H1 (cell line): ENCODE results near the gene RELT. TPM values are rescaled to one million over a fixed set of nuclear protein-coding genes. Genes with fewer than 3 reads are reported as not detected.

Experiments used
- CTCF ChIA-PET: fragments of 300-600 bp; sonication (Branson Sonifier 250); formaldehyde crosslinking; loops from one replicate; lab custom pipeline; 2021; ENCODE audit not compliant: partially characterized antibody; lab: Charles Lee
- POLR2A ChIA-PET: fragments of 300-600 bp; sonication (Branson Sonifier 250); formaldehyde crosslinking; loops from one replicate; lab custom pipeline; 2021; ENCODE audit warnings: inconsistent platforms; ENCODE audit not compliant: partially characterized antibody; lab: Charles Lee
- DNase-seq, 2 experiments: peaks; one replicate each; pipeline versions ENCODE4 v3.0.0 to v3.0.0-alpha.2; 2010 to 2022; ENCODE audit warnings: low spot score in 2 of 2, low read depth in 1 of 2, mixed read lengths in 1 of 2
- FAIRE-seq: peaks from 2 replicates; lab custom pipeline; 2011; peaks lifted over from hg19 to GRCh38; lab: Jason Lieb, UNC
- H2AFZ ChIP-seq: 2 replicates; pipeline ENCODE4 v1.8.1; 2012; ENCODE audit warnings: low read length, inconsistent platforms
- H2AK5ac ChIP-seq: 2 replicates; pipeline ENCODE4 v1.6.1; 2013; ENCODE audit warnings: low read depth, low read length
- H2BK120ac ChIP-seq: replicated peaks from 2 replicates; pipeline ENCODE3; 2013; ENCODE audit warnings: low read depth, low read length, inconsistent platforms
- H2BK12ac ChIP-seq: 2 replicates; pipeline ENCODE4 v1.6.1; 2013; ENCODE audit warnings: low read depth, low read length
- H2BK15ac ChIP-seq: 2 replicates; pipeline ENCODE4 v1.6.1; 2013; ENCODE audit warnings: low read length
- H2BK20ac ChIP-seq: 2 replicates; pipeline ENCODE4 v1.6.1; 2013; ENCODE audit warnings: low read length
- H2BK5ac ChIP-seq: 2 replicates; pipeline ENCODE4 v1.6.1; 2013; ENCODE audit warnings: low read depth, low read length
- H3K14ac ChIP-seq: 2 replicates; pipeline ENCODE4 v1.6.1; 2013; ENCODE audit warnings: inconsistent platforms; ENCODE audit not compliant: insufficient read length
- H3K18ac ChIP-seq: 2 replicates; pipeline ENCODE4 v1.6.1; 2013; ENCODE audit warnings: low read length; ENCODE audit errors: extremely low read depth
- H3K23ac ChIP-seq: 2 replicates; pipeline ENCODE4 v1.6.1; 2013; ENCODE audit warnings: inconsistent platforms; ENCODE audit not compliant: insufficient read length
- H3K23me2 ChIP-seq: 2 replicates; pipeline ENCODE4 v1.6.1; 2013; ENCODE audit warnings: low read depth, low read length
- H3K27ac ChIP-seq: 2 replicates; pipeline ENCODE4 v1.6.1; 2011; ENCODE audit warnings: low read depth, low read length, inconsistent platforms
- H3K27me3 ChIP-seq, 4 experiments: replicated peaks in 1 of 4; 1 replicate in 1 of 4; 2 replicates in 3 of 4; pipeline versions ENCODE4 v1.6.1 to v1.8.1; 2011 to 2013; ENCODE audit warnings: low read length in 3 of 4, mild to moderate bottlenecking in 3 of 4, inconsistent platforms in 2 of 4, mixed read lengths in 2 of 4, moderate library complexity in 1 of 4; ENCODE audit not compliant: control insufficient read depth in 3 of 4, insufficient read depth in 3 of 4; ENCODE audit errors: extremely low read depth in 1 of 4
- H3K36me3 ChIP-seq, 4 experiments: 2 replicates each; pipeline versions ENCODE4 v1.6.1 to v1.8.1; 2011 to 2013; ENCODE audit warnings: mild to moderate bottlenecking in 4 of 4, low read length in 3 of 4, moderate library complexity in 2 of 4, control low read depth in 1 of 4, inconsistent platforms in 1 of 4; ENCODE audit not compliant: insufficient read depth in 4 of 4, control insufficient read depth in 2 of 4
- H3K4ac ChIP-seq: replicated peaks from 2 replicates; pipeline ENCODE3; 2013; ENCODE audit warnings: low read length, low read depth, mixed read lengths, inconsistent platforms; ENCODE audit not compliant: insufficient read length
- H3K4me1 ChIP-seq, 4 experiments: replicated peaks in 1 of 4; 1 replicate in 1 of 4; 2 replicates in 3 of 4; pipeline versions ENCODE4 v1.6.1 to v1.8.1; 2011 to 2013; ENCODE audit warnings: low read length in 3 of 4, inconsistent platforms in 2 of 4, mixed read lengths in 1 of 4; ENCODE audit not compliant: insufficient read depth in 4 of 4, control insufficient read depth in 3 of 4
- H3K4me2 ChIP-seq, 2 experiments: 2 replicates each; pipeline versions ENCODE4 v1.6.1 to v1.8.1; 2011 to 2013; ENCODE audit warnings: low read depth in 2 of 2, low read length in 2 of 2, control low read depth in 1 of 2, inconsistent platforms in 1 of 2, mild to moderate bottlenecking in 1 of 2; ENCODE audit not compliant: insufficient read depth in 1 of 2
- H3K4me3 ChIP-seq, 4 experiments: fragments of 200-600, 300-600 bp in 1 of 4; sonication (generic), shearing (Covaris generic), sonication (Bioruptor Twin) in 1 of 4; 2 replicates each; pipeline versions ENCODE4 v1.5.1 to v1.8.1; 2011 to 2016; ENCODE audit warnings: low read length in 4 of 4, low read depth in 3 of 4, control low read depth in 2 of 4, inconsistent platforms in 2 of 4, mild to moderate bottlenecking in 2 of 4, mixed read lengths in 1 of 4, moderate library complexity in 1 of 4; ENCODE audit not compliant: insufficient read depth in 2 of 4; ENCODE audit errors: extremely low read depth in 1 of 4
- H3K56ac ChIP-seq: replicated peaks from 2 replicates; pipeline ENCODE3; 2013; ENCODE audit warnings: low read depth, mild to moderate bottlenecking, mixed read lengths, low read length, inconsistent platforms; ENCODE audit not compliant: insufficient read length
- H3K79me1 ChIP-seq: 2 replicates; pipeline ENCODE4 v1.6.1; 2013; ENCODE audit warnings: low read depth, low read length, control low read depth
- H3K79me2 ChIP-seq, 2 experiments: 2 replicates each; pipeline versions ENCODE4 v1.6.1 to v1.8.1; 2012 to 2013; ENCODE audit warnings: low read length in 2 of 2, mild to moderate bottlenecking in 2 of 2, inconsistent platforms in 1 of 2; ENCODE audit not compliant: insufficient read depth in 2 of 2, control insufficient read depth in 1 of 2
- H3K9ac ChIP-seq, 4 experiments: replicated peaks in 1 of 4; 1 replicate in 1 of 4; 2 replicates in 3 of 4; pipeline versions ENCODE4 v1.6.1 to v1.8.1; 2011 to 2013; ENCODE audit warnings: low read depth in 3 of 4, low read length in 3 of 4, control low read depth in 2 of 4, mild to moderate bottlenecking in 2 of 4, moderate library complexity in 2 of 4, inconsistent platforms in 1 of 4; ENCODE audit errors: extremely low read depth in 1 of 4
- H3K9me3 ChIP-seq, 2 experiments: 2 replicates each; pipeline versions ENCODE4 v1.6.1 to v1.8.1; 2012 to 2013; ENCODE audit warnings: mild to moderate bottlenecking in 2 of 2, moderate library complexity in 2 of 2, control low read depth in 1 of 2, inconsistent platforms in 1 of 2, low read depth in 1 of 2, low read length in 1 of 2, mixed read lengths in 1 of 2; ENCODE audit not compliant: insufficient read depth in 2 of 2
- H4K20me1 ChIP-seq, 2 experiments: replicated peaks in 1 of 2; 2 replicates each; pipeline versions ENCODE3 to v1.8.1; 2011 to 2013; ENCODE audit warnings: inconsistent platforms in 2 of 2, low read length in 2 of 2, mild to moderate bottlenecking in 1 of 2; ENCODE audit not compliant: insufficient read depth in 2 of 2, control insufficient read depth in 1 of 2
- H4K5ac ChIP-seq: 2 replicates; pipeline ENCODE4 v1.6.1; 2013; ENCODE audit warnings: low read length, low read depth, mixed read lengths, inconsistent platforms; ENCODE audit not compliant: insufficient read length
- H4K8ac ChIP-seq: 2 replicates; pipeline ENCODE4 v1.8.0; 2013; ENCODE audit warnings: mild to moderate bottlenecking, moderate library complexity, low read length, inconsistent platforms; ENCODE audit not compliant: insufficient read depth; ENCODE audit errors: extremely low read depth
- H4K91ac ChIP-seq: replicated peaks from 2 replicates; pipeline ENCODE3; 2013; ENCODE audit warnings: low read length, mixed read lengths, inconsistent platforms; ENCODE audit not compliant: insufficient read length
- EZH2 ChIP-seq: fragments of 200-600 bp; sonication (generic); IDR thresholded peaks from 2 replicates; pipeline ENCODE4 v1.7.1; 2012; ENCODE audit warnings: low read depth, mild to moderate bottlenecking, moderate library complexity, low read length, inconsistent platforms; ENCODE audit not compliant: severe bottlenecking
- POLR2AphosphoS5 ChIP-seq: IDR thresholded peaks from 2 replicates; pipeline ENCODE4 v1.6.1; 2011; ENCODE audit warnings: low read depth, low read length
- RAD21 ChIP-seq, 2 experiments: IDR thresholded peaks in 1 of 2; conservative IDR thresholded peaks in 1 of 2; 2 replicates each; pipeline ENCODE4 v1.6.1; 2011; ENCODE audit warnings: low read depth in 2 of 2, low read length in 2 of 2, improper control_type of control experiment in 1 of 2, inconsistent platforms in 1 of 2, mild to moderate bottlenecking in 1 of 2, moderate library complexity in 1 of 2
- RXRA ChIP-seq: IDR thresholded peaks from 2 replicates; pipeline ENCODE4 v1.6.1; 2011; ENCODE audit warnings: low read depth, mild to moderate bottlenecking, low read length, moderate library complexity; ENCODE audit not compliant: insufficient read depth
- TAF1 ChIP-seq: IDR thresholded peaks from 2 replicates; pipeline ENCODE4 v1.6.1; 2011; ENCODE audit warnings: mild to moderate bottlenecking, low read depth, low read length
- TEAD4 ChIP-seq: IDR thresholded peaks from 2 replicates; pipeline ENCODE4 v1.6.1; 2012; ENCODE audit warnings: low read depth, low read length, inconsistent platforms, mixed read lengths
- WGBS, 2 experiments: shearing (Covaris generic) in 1 of 2; methylation state at CpG; one replicate each; pipeline versions ENCODE4 v1.1.6 to v1.1.7; 2013 to 2015; ENCODE audit warnings: low lambda C conversion rate in 2 of 2, mixed read lengths in 2 of 2, inconsistent platforms in 1 of 2, low coverage in 1 of 2, missing lambda C conversion rate in 1 of 2; ENCODE audit not compliant: insufficient replicate concordance in 2 of 2, insufficient coverage in 1 of 2, insufficient read length in 1 of 2; ENCODE audit errors: extremely low coverage in 1 of 2, missing lambda C conversion rate in 1 of 2; 5-methylcytosine and 5-hydroxymethylcytosine counted together
- polyA plus RNA-seq, 7 experiments: library from polyadenylated mRNA; depleted of rRNA in 3 of 7; stranded (reverse) in 5 of 7; unstranded in 2 of 7; fragments of >200 nt in 5 of 7; fragments of 200-250 nt in 2 of 7; gene quantifications; 1 replicate in 5 of 7; 2 replicates in 1 of 7; 4 replicates in 1 of 7; pipeline versions ENCODE4 v1.2.1 to v1.2.3, GENCODE V29; 2011 to 2013; ENCODE audit warnings: missing spikeins in 2 of 7, mixed read lengths in 2 of 7
- total RNA-seq: library from RNA; stranded (reverse); fragmentation: NEBNext Ultra II Directional; extraction: Animal tissue kit (Norgen Biotek cat#: 25700); gene quantifications from 2 replicates; pipeline ENCODE4 v1.2.1, GENCODE V29; 2021
- TF ChIP-seq, protein P1 (sequence below): IDR thresholded peaks from 2 replicates; pipeline ENCODE4 v1.6.1; 2012; ENCODE audit warnings: inconsistent platforms
- TF ChIP-seq, protein P2 (sequence below), 3 experiments: IDR thresholded peaks; 1 replicate in 2 of 3; 2 replicates in 1 of 3; pipeline versions ENCODE4 v1.5.1 to v1.6.1; 2011; ENCODE audit warnings: low read length in 3 of 3, mild to moderate bottlenecking in 3 of 3, inconsistent platforms in 2 of 3, low read depth in 1 of 3, moderate library complexity in 1 of 3; ENCODE audit not compliant: insufficient read depth in 1 of 3; ENCODE audit errors: control extremely low read depth in 1 of 3

Gene RELT
- total and polyA plus RNA-seq, 2 of the 8 experiments (the other 6 are each of a cell fraction or from before 2014, with no cell fraction given): 3.4 to 5.7 TPM

DNA sequence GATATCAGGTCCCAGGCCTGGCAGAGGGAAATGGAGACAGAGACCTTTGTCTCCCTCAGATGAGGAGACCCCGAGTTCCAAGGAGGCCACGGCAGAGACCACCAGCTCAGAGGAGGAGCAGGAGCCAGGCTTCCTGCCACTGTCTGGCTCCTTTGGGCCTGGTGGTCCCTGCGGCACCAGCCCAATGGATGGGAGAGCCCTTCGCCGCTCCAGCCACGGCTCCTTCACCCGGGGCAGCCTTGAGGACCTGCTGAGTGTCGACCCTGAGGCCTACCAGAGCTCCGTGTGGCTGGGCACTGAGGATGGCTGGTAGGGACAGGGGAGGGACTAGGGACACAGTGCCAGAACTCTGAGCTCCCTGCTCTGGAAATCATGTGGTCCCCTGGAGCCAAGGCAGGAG lies 13.1 kb upstream of the RELT start:
- Histone ChIP-seq H3K9ac (no peak overlapping the region), H3K79me2 (no peaks in the 10 kb centered on the region), H3K18ac (no peak overlapping the region)

More for the DNA sequence above, 13.1 kb upstream of the RELT start:
- no peak overlapping the region for H4K5ac ChIP-seq
- no peak overlapping the region for H3K23ac ChIP-seq
- peaks cover 3% of the 10 kb centered on the region; the same call in 1 of the 2 replicates for H3K23me2 ChIP-seq
- no peak overlapping the region for H3K4me3 ChIP-seq
- no peak overlapping the region for H3K27ac ChIP-seq
- H3K27me3 ChIP-seq: peaks cover 0 to 4% (median 2%) of the 10 kb centered on the region in 4 experiments; a peak in 4 of 7 replicates
- H3K4ac ChIP-seq: no peak overlapping the region
- POLR2A ChIA-PET: interaction anchor here (0.5 to 1.3 kb wide), 2 partner anchors 9 to 506 kb away, joined by 3 to 8 read pairs; no protein-coding TSS in a partner anchor
- no peak for FAIRE-seq
- CTCF ChIA-PET: interaction anchor here (1.0 to 59.1 kb wide), 7 partner anchors 12 to 296 kb away, joined by 3 to 1456 read pairs (median 4); partner anchors contain the start of genes ARHGEF17 and RELT
- H4K20me1 ChIP-seq: peaks cover 5% of the 10 kb centered on the region in 2 experiments
- no peak overlapping the region for H2BK5ac ChIP-seq
- TF ChIP-seq TAF1: no peak
- TF ChIP-seq POLR2AphosphoS5: no peak
- TF ChIP-seq RAD21 (IDR thresholded peaks at IDR 0.05 in 1 of 2, conservative IDR thresholded peaks at IDR 0.05 in 1 of 2; ENCODE audit: low read depth in 2 of 2, low read length in 2 of 2): no peak
- no peak for TF ChIP-seq RXRA
- no peak for TF ChIP-seq TEAD4
- TF ChIP-seq, protein P1, sequence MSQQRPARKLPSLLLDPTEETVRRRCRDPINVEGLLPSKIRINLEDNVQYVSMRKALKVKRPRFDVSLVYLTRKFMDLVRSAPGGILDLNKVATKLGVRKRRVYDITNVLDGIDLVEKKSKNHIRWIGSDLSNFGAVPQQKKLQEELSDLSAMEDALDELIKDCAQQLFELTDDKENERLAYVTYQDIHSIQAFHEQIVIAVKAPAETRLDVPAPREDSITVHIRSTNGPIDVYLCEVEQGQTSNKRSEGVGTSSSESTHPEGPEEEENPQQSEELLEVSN: no peak
- TF ChIP-seq, protein P2, sequence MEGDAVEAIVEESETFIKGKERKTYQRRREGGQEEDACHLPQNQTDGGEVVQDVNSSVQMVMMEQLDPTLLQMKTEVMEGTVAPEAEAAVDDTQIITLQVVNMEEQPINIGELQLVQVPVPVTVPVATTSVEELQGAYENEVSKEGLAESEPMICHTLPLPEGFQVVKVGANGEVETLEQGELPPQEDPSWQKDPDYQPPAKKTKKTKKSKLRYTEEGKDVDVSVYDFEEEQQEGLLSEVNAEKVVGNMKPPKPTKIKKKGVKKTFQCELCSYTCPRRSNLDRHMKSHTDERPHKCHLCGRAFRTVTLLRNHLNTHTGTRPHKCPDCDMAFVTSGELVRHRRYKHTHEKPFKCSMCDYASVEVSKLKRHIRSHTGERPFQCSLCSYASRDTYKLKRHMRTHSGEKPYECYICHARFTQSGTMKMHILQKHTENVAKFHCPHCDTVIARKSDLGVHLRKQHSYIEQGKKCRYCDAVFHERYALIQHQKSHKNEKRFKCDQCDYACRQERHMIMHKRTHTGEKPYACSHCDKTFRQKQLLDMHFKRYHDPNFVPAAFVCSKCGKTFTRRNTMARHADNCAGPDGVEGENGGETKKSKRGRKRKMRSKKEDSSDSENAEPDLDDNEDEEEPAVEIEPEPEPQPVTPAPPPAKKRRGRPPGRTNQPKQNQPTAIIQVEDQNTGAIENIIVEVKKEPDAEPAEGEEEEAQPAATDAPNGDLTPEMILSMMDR (IDR thresholded peaks at IDR 0.05; ENCODE audit: control extremely low read depth in 1 of 3, insufficient read depth in 1 of 3, low read depth in 1 of 3, low read length in 3 of 3): no peak
- TF ChIP-seq EZH2: no peak
- H2BK20ac ChIP-seq: no peak overlapping the region
- no peak overlapping the region for H4K91ac ChIP-seq
- H2AK5ac ChIP-seq: no peak overlapping the region
- H2BK12ac ChIP-seq: no peak overlapping the region
- no peaks in the 10 kb centered on the region for H3K79me1 ChIP-seq
- no peak overlapping the region for H3K14ac ChIP-seq
- H3K56ac ChIP-seq: no peak overlapping the region
- H3K4me1 ChIP-seq: peaks cover 0 to 3% (median under 1%) of the 10 kb centered on the region in 4 experiments; a peak in 3 of 7 replicates
- no peak overlapping the region for H2AFZ ChIP-seq
- H2BK120ac ChIP-seq: no peak overlapping the region
- H4K8ac ChIP-seq: no peak overlapping the region; the same call in 1 of the 2 replicates
- 83% methylated on average over 8 of the region's 9 CpGs; no CpG with 5 or more reads in 1 of the 2 experiments for WGBS, 2 experiments
- H2BK15ac ChIP-seq: no peak overlapping the region
- no peaks in the 10 kb centered on the region for H3K9me3 ChIP-seq
- no peaks in the 10 kb centered on the region for H3K36me3 ChIP-seq
- no peak overlapping the region; a peak in 1 of 4 replicates for H3K4me2 ChIP-seq
- no peak for DNase-seq
